NCI-H1417 treated with DMSO at 0.1 percent for 48 hours (cell line): ENCODE results near the gene C2orf49.
A peak's percentile ranks its signal among the peaks of the same experiment; 100 is the strongest.

Source experiments
- DNase-seq: peaks from one replicate; lab custom pipeline; 2025; lab: John Stamatoyannopoulos, UW

The C2orf49 gene

DNA sequence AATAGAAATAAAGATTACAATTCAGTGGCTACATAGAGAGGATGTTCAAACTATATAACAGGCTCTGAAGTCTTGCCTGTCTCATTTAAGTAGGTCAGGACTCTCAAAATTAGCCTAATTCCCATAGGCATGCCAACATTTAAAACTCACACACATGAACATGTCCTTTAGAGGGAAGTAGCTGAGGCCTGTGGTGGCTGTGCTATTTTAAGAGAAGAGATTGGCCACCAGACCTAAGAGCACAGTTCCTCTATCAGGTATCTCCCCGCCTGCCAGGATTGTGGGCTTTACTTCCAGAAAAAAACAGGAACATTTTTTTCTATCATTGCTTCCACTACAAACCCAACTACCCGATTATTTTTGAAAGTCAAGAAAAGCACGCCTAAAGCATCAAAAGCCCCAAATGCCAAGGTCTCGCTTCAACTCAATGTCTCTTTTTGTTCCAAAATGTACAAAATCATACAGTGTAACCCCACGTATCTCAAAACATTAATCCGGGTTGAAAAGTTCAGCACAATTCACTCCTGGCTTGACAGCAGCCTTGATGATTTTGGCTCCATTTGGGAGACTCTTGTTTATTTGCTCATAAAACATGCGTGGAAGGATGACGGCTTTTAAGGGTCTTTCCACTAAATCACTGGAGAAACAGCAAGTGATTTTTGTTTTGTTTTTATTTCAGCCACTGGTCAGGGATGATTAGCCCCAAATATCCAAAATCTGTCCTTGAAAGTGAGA is 46.3 kb downstream of the C2orf49 start:
- DNase-seq = no peak

DNA sequence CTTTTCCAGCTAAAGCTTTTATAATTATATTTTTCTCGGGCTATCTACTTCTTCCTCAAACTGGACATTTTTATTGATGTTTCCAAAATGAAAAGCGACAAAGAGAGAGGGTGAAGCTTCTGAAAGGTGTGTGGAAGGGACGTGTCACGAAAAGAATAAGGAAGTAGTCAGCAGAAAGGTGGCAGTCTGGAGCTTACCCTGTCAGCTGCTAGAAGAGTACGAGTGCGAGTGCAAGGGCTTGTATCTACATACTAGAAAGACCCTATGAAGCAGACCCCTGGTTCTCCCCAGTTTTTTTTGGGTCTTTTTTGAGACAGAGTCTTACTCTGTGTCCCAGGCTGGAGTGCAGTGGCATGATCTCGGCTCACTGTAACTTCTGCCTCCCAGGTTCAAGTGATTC is 46.9 kb downstream of the C2orf49 start:
- no peak for DNase-seq

DNA sequence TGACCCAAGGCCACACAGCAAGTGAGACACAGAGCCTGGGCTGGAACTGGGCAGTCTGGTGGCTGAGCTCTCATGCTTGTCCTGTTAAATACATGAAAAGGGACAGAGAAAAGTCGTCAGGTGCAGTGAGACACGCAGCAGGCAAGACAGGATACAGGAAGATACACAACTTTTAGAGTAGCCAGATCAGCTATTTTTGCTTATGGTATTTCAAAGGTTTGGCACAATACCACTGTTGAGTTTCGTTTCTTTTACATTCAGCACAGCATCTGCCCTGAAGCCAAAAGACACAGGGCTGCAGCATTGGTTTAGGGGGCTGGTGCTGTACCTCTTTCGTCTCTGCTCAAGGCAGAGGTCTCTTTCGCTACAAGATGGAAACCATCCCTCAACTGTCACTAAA is 47.5 kb downstream of the C2orf49 start:
- no peak for DNase-seq

DNA sequence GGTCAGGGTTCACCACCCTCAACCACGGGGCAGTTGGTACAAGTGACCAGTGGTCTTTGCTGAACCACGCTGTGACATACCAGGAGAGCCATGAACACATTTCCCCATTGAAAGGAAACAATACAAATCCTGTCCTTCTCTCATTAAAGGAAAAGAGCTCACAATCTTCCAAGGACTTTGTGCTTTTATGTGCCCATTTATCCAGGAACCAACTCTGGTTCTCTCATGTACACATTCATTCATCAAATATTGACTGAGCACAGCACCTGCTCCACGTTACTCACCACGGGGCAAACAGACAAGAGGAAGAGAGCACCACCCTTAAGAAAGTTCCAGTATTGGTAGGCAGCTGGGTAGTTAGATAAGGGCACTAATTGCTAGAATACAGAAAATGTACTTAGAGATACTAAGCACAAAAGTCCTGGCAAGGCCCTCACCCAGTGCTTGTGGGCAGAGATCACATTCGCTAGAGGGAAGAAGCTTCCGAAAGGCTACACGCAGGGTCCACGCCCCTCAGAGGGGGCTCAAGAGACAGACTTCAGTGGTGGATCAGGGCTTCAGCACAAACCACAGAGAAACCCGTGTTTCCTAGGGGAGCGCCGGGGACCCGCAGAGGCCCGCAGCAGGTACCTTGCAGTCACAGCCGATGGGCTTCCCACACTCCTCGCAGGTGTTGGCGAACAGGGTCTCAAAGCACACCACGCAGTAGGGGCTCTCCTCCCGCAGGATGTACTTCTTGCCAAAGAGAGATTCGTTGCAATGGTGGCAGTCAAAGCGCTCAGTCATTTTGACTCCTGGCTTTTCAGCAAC is 48.6 kb downstream of the C2orf49 start:
- DNase-seq = no peak

DNA sequence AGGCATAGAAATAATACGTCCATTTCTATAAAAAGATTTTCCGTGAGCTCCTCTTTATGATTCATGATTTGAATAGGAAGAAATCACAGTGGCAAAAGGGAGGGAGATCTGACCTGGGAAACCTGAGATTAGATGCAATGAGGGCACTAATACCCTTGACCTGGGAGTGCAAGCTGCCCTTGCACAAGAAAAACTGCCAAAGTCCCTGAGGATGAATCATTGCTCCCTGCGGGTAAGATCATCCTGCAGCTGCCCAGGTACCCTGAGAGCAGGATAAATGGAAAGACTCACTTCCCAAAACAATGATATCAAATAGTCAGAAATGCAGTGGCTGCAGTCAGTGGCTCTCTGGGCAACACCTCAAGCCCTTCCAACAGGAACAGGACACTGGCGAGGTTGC is 49.9 kb downstream of the C2orf49 start:
- DNase-seq = no peak

DNA sequence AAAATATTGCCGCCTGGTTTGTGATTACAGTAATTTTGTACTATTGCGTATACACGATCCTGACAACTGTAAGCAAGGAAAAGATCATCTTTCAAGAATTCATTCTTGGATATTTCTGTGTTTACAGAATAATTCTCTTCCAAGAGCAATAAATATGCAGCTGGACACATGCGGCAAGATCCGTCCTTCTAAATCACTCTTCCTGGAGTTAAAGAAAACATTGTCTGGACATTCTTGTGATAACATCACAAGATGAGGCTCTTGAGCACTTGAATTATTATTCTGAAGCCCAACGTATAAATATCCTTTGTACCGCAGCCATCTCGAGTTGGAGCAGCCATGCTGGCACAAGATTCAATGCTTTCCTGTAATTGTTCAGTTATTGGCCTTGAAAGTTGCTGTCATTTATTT is 51.6 kb downstream of the C2orf49 start:
- no peak for DNase-seq

DNA sequence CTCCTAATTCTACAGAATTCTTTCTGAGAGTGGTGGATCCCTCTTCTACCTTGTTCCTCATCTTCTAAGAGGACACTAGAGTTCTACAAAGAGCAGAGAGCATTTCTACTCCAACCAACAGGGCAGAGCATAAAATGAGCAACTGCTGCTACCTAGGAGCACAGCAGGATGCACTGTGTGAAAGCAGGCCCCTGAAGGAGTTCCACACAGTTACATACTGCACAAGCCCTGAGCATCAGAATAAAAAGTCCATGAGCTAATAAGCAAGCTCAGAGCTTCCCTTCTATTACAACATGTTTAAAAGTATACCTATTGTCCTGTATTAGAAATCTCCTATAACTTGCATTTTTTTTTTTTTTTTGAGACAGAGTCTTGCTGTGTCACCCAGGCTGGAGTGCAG is 53.1 kb downstream of the C2orf49 start:
- DNase-seq = no peak

DNA sequence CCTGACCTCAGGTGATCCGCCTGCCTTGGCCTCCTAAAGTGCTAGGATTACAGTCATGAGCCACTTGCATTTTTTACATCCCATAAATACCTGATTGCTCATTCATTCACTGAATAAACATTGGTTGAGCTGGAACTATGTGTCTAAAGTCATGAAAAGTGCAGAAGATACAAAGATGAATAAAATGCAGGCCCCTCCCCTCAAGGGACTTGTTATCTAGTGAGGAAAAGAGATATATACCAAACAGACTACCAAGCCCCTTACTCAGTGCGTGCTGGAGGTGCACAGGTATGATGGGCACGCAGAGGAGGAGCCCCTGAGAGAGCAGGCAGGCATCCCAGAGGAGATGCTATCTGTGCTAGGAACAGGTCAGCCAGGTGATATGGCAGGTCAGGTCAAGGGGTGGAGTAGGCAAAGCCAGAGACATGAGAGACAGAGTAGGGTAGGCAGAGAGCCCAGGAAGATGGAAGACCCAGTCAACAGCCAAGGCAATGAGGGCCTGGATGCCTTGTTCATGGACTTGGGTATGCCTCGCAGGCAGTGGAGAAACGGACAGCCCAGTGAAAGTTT is 53.8 kb downstream of the C2orf49 start:
- DNase-seq = no peak

DNA sequence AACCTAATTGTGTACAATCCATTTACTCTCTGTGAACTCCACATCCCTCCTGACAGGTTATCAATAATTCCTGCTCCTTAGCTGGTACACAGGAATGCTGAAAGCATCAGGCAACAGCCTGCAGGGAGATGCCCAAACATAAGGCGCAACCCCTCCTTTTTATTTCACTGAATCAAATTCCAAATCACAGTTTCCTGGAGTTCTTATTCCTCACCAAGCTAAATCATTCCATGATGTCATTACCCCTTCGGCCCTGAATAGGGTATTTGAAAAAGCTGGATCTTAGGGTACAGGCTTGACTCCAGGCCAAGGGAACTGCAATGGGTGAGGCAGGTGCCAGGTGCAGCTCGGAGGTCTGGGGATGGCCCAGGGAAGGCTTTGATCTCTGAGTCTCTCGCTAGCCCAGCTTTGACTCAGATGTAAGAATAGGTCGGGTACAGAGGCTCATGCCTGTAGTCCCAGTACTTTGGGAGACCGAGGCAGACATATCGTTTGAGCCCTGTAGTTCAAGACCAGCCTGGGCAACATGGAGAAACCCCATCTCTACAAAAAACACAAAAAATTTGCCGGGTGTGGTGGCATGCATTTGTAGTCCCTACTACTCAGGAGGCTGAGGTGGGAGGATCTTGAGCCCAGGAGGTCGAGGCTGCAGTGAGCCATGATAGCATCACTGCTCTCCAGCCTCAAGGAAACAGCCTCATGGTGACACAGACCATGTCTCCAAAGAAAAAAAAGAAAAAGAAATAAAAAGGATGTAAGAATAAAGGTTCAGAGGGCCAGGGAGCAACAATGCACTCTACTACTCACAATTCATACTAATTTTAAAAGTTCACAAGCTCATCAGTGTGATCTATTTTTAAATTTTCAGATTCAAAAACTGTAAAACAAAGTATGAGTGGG is 54.7 kb downstream of the C2orf49 start:
- no peak for DNase-seq

DNA sequence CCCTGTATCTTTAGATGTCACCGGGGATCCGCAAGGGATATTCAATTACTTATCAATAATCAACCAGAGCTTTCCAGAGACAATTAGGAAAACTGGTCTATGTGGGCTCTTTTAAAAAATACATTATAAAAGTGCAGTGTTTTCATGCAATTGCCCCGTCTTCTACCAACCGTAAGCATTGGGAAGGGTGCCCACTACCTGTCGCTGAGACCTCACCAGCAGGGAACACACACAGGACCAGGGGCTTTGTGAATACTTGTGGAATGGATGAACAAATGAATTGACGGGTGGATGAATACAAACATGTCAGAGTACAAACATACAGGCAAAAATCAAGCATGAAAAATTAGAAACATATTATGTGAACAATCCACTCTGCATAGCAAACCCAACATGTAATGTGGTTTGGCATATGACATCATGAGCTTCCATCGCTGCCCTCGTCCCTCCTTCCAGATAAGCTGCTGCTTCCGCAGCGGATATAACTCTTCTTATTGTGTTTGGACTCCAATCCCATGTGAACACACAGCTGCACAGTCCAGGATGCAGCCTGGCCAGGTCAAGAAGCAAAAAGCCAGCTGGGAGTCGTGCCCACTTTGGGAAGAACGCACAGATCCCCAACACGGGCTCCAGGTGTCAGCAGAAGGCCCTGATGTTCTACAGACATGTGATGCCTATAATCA is 56.2 kb downstream of the C2orf49 start:
- no peak for DNase-seq

DNA sequence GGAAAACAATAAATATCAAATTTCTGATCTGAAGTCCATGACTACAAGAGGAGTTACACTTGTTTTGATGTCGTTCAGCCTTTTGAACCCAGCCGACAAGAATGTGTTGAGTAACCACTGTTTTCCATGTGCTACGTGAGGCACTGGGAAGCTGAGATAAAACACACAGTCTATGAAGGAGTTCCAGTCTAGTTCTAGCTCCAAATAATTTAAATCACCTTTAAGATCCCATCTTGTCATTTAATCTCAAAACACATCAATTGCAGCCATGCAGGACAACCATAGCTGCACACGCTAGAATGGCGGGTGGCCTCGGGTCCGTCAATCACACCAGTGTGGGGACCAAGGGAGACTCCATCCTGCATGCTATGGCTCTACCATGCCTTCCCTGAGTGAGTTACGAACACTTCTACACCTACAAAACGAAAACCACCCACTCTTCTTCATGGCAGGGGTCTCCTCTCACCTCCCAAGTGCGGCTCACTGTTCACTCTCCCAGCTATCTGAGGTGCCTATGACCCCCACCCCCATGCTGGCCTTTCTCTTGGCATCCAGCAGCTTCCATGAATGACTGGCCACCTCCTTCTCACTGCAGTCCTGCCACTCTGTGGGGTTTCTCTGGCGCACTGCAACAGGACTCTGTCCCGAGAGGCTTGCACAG is 57.7 kb downstream of the C2orf49 start:
- DNase-seq = no peak

DNA sequence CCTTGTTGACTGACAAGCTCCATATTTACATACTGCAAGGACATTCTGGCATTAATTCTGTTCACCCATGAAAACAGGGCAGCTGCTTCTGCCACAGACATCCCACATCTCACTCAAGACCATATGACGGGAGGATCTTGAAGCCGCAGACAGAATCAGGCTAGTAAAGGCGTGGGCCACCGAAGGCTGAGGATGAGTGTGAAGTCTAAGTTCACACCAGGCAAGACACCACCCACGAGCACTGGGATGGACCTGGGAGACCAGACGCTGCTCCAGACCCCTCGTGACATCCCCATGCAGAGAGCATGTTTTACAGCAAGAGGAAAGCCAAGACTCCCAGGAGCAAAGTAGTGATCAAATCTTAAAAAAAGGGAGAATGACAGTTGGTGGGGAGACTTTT is 58.4 kb downstream of the C2orf49 start:
- no peak for DNase-seq

DNA sequence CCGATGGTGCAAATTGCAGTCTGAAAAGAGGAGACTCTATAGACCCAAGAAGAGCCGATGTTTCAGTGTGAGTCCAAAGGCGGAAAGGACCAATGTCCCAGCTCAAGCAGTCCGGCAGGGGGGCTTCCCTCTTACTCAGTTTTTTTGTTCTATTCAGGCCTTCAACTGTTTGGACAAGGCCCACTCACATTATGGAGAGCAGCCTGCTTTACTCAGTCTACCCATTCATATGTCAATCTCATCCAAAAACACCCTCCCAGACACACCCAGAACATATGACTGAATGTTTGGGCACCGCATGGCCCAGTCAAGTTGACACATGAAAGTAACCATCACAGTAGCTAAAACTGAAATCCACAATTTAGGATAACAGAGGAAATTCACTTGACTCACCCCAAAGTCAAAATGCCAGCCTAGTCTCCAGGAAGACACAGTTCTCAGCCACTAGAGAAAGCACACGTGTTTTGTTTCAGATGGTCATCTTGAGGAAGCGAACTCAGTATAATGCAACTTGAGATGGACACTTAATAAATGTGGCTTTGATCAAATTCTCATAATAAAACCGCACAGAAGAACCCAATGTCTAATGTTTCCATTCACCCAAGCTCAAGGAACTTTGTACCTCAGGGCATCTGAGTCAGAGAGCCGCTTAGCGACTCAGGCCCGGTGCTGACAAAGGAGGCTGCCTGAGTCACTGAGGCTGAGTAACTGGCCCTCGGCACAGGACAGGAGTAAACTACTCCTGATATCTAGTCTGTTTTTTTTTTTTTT is 59.1 kb downstream of the C2orf49 start:
- DNase-seq = no peak

DNA sequence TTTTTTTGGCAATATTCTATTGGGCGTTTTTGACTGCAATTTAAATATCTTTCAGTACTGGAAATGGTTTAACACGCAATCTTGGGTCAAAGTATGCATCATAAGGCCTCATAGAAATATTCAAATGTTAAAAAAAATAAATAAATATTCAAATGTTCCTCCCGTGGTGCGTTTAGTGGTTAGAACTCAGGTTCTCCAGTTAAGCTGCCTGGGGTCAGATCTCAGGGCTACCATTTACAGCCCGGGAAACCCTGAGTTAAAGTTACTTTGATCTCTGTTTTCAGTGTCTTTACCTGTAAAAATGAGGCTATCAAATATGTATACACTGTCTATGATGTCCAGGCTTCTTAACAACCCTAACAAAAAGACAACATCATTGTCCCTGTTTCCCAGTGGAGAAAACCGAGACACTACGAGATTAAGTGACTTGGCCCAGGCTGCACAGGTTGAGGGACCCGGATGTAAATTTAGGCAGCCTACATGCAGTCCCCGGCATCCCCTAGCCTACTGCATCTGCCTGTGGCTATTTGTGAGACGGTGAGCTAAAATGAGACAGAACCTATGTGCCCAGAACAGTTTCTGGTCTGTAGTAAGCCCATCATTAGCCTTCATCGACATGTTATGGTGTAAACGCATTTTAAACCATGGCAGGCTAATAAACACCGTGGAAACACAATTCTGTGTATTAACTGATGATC is 59.8 kb downstream of the C2orf49 start:
- no peak for DNase-seq

DNA sequence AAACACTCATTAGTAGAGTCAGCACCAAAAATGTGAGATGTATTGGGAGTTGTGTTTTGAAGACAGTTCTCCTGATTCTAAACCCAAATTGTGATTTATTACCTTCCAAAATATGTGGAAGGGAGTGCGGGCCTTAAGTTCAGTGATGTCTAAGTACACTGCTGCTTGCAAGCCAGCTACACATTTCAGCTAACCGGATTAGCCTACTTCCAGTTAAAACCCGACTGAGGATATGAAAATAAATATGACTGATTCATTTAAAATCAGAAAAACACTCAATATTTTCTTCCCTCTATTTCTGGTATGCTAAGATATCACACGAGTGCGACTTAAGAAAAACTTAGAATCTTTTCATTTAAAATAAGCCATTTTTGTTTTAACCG is 60.6 kb downstream of the C2orf49 start:
- no peak for DNase-seq

DNA sequence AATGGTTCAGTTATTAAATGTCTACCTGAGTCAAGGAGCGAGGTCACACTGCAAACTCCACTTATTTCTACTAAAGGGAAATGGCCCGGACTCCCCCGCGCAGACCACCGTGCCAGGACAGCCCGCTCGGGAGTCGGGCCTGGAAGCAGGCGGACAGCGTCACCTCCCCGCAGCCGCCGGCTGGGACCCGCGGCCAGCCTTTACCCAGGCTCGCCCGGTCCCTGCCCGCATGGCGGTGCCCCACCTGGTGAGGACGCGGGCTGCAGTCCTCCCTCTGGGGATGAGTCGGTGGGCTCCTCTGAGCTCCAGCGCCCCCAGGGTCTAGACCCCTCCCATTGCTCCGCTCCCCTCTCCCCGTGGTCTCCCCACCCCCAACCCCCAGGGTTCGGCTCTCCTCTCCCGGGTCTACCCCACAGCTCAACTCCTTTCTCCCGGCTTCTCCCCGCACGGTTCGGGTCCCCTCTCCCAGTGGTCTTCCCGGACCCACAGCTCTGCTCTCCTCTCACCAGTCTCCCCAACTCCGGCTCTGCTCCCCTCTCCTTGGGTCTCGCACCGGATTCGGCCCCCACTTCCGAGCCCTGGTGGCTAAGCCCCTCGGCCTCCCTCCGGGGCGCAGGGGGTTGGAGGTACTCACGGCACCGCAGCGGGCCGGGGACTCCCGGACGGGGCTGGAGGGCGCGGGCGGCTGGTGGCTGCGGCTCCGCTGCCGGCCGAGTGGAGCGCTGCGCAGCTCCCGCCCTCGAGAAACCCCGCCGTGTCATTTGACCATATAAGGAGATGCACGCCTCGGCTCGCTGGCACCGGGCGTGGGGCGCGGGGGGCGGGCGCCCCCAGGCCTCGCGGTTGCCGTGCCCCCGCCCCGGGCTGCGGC is 61.2 kb downstream of the C2orf49 start, which contains the start of gene FHL2:
FHL2 (minus strand) TSS at position 716 of the 871 bp plus-strand sequence. CDS start 12,535 bp downstream, outside the sequence.
- peak; percentile 9 for DNase-seq
